T-helper 2 cell treated with Interferon-gamma antibody and Interleukin-4, amounts not matched to agents 5 μg/mL and 100 μg/mL, for 36 hours (primary cell): ENCODE data around the gene SLC43A1.

Experiments
- DNase-seq: peaks from one replicate; pipeline ENCODE4 v3.0.0; 2021; ENCODE audit warnings: low spot score
- H3K27ac Mint-ChIP-seq: one replicate; pipeline ENCODE4 v1.8.0; 2021; ENCODE audit warnings: mild to moderate bottlenecking, mixed read lengths
- H3K27me3 Mint-ChIP-seq: one replicate; pipeline ENCODE4 v1.8.0; 2021; ENCODE audit warnings: low read depth, mixed read lengths
- H3K36me3 Mint-ChIP-seq: one replicate; pipeline ENCODE4 v1.8.0; 2021; ENCODE audit warnings: low read depth, mixed read lengths
- H3K4me1 Mint-ChIP-seq: one replicate; pipeline ENCODE4 v1.8.0; 2021; ENCODE audit warnings: low read depth, mixed read lengths
- H3K4me3 Mint-ChIP-seq: one replicate; pipeline ENCODE4 v1.8.0; 2022; ENCODE audit warnings: mild to moderate bottlenecking, moderate library complexity, mixed read lengths
- H3K9me3 Mint-ChIP-seq: one replicate; pipeline ENCODE4 v1.8.0; 2021; ENCODE audit warnings: mixed read lengths

Gene SLC43A1

DNA sequence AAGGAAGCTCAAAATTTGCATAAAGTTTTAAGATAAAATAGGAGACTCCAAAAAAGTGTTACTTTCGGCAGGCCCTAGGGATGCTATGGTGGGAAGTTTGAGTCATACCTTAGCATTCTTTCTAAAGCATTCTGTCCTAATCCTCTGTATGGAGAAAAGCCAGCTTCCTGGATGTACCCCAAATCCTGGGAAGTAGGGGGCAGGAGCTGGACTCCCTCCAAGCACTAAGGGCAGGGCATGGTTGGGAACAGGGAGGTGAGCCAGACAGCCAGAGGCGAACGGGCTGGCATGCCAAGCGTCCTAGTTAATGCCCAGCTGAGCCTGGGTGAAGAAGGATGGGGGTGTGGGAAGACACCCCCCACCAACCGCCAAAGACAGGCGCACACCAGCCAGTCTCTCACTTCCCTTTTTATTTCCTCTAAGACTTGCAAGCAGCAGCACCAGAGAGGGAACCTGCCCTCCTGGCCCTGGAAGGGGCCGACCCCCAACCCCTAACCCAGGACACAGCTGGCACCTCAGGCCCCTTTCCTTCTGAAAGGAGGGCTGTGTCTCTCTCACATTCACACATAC, 31.3 kb downstream of the SLC43A1 start:
- Mint-ChIP-seq H3K4me1 (peaks cover 7% of the 10 kb centered on the region), H3K9me3 (no peaks in the 10 kb centered on the region), H3K4me3 (no peak overlapping the region), H3K36me3 (peaks cover 15% of the 10 kb centered on the region), H3K27ac (no peak overlapping the region), H3K27me3 (peaks cover 20% of the 10 kb centered on the region)
- DNase-seq: no peak

DNA sequence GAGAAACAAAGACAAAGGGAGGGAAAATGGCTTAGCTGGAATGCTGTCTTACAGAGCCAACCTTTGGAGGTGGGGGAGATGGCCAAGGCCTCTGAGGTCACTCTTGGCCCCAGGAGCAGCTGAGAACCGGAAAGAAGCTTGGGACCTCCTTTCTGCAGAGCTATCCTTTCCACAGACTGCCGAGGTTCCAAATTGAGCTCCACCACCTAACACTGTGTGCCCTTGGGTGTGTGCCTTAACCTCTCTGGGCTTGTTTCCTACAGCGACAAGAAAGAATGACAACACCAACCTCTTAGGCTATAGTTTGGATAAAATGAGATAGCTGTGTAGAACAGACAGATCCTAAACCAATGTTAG, 32.0 kb downstream of the SLC43A1 start:
- Mint-ChIP-seq H3K9me3 (no peaks in the 10 kb centered on the region), H3K27me3 (peaks cover 25% of the 10 kb centered on the region), H3K4me3 (no peak overlapping the region), H3K4me1 (peaks cover 7% of the 10 kb centered on the region), H3K36me3 (peaks cover 15% of the 10 kb centered on the region), H3K27ac (no peak overlapping the region)
- no peak for DNase-seq

DNA sequence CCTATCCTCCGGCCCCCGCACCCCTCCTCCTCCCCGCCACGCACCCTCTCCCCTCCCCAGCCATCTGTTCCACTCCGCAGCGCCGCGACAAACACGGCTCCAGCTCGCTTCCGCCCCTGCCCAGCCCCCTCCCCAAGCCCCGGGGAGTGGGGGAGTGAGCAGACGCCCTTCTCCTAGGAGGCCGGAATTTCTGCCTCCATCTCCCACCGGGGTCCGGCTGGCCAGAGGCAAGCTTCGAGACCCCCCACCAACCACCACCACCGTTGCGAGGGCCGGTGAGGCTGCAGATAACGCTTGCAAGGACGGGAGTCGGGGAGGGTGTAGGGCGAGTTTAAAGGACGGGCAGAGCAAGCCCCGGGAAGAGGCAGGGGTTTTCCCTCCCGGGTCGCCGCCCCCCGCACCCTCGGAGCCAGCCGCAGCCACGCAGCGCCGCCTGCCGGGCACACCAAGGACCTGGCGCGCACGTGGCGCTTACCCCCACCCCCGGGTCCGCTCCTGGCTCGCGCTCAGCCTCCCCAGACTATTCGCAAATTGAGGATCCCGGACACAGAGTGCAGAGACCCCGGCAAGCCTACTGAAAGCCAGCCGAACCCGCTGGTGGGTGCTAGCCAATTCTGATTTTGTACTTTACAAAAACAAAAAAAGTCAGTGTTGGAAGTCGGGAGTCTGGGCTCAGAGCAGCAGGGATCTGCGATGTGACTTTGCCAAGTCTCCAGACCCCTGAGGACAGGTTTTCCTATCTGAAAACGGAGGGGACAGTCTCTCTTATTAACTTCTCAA, 32.5 kb downstream of the SLC43A1 start:
- Mint-ChIP-seq H3K27me3 (peaks cover 30% of the 10 kb centered on the region), H3K4me1 (peaks cover 7% of the 10 kb centered on the region), H3K4me3 (peak overlapping the region; percentile 17)

DNA sequence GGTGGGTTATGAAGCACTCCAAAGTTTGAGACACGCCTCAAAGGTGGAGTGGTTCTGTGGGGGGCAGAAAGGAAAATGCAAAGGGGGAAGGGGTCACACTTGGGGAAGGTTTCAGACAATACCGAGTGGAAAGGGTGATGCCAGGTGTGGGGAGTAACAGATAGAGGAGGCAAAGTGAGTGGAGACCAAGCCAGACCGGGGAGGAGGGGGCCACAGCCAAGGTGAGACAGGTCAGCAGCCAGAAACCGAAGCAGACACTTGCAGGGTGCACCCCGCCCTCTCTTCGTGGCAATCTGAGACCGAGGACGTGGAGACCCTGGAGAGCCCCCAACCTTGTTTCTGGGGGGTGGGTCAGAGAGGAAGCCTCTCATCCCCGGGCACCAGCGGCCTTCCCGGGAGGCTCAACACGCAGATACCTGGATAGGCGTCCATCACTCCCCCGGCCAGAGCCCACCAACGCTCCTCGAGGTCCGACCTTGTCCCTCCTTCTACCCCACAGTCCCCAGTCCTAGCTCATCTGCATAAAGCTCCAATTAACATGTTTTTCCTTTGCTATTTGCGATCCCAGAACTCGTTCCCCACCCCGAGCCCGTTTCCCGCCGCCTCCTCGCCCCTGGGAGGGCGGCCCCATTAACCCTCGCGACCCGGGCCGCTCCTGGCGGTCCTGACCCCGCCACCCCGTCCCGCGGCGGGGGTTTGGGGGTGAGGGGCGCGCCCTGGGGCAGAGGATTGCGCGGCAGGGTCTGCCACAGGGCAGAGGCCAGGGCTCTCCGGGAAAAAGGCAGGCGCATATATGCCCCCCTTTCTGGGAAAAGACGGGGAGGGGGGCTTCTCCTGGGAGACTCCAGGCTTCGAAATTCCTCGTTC, 33.4 kb downstream of the SLC43A1 start:
- H3K27ac Mint-ChIP-seq: no peak overlapping the region
- peaks cover 38% of the 10 kb centered on the region for H3K27me3 Mint-ChIP-seq
- no peak overlapping the region for H3K4me3 Mint-ChIP-seq
- H3K36me3 Mint-ChIP-seq: peaks cover 11% of the 10 kb centered on the region
- no peak for DNase-seq
- H3K4me1 Mint-ChIP-seq: peaks cover 7% of the 10 kb centered on the region
- no peaks in the 10 kb centered on the region for H3K9me3 Mint-ChIP-seq

More for the DNA sequence above, 32.5 kb downstream of the SLC43A1 start:
- peak; percentile 57 for DNase-seq
- Mint-ChIP-seq H3K36me3 (peaks cover 15% of the 10 kb centered on the region), H3K27ac (no peak overlapping the region), H3K9me3 (no peaks in the 10 kb centered on the region)

DNA sequence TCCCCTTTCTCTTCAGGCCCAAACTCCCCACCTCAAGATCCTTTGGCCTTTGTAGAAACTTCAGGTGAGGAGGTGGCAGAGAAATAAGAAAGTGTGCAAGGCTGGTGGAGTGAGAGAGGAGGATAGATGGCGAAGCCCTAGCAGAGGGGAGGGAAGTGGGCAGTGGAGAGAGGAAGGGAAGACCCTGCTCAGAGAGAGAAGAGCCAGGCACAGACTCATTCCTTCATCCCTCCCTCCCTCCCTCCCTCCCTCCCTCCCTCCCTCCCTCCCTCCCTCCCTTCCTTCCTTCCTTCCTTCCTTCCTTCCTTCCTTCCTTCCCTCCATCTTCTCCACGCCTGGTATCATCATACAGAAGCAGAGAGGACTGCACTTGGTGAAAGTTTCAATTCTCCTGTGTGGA, 34.2 kb downstream of the SLC43A1 start:
- Mint-ChIP-seq H3K4me1 (peaks cover 7% of the 10 kb centered on the region), H3K27me3 (peaks cover 43% of the 10 kb centered on the region), H3K9me3 (no peaks in the 10 kb centered on the region), H3K36me3 (peaks cover 11% of the 10 kb centered on the region), H3K4me3 (no peak overlapping the region), H3K27ac (no peak overlapping the region)
- DNase-seq: no peak

DNA sequence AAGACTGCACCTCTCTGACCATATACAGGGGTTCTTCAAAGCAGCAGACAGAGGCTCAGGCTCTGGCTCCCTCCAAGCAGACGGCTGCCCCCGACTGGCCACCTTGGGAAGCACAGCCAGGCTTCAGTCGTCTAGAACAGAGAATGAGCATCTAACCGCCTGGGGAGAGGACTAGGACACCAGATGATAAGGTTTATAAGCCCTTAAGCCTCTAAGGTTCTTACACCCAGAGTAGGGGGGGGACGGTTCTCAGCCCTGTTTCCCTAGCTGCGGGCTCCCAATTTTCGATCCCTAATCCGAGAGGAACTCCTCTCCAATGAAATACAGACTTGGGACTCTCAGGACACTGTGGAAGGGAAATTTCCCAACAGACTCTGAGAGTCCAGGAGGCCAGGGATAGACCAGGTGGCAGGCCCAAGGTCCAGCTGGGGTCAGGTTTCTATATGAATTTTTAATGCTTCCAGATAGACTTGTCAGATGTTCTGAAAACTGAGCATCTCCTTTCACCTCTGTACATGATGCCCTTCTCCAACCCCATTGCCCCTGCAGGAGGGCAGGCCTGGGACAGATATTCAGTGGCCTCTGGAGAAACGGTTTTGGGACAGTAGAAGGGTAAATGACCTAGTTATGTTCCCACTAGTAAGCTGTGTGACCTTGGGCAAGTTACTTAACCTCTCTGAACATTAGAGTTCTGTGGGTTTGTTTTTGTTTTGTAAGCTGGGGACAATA, 34.9 kb downstream of the SLC43A1 start:
- no peak overlapping the region for H3K27ac Mint-ChIP-seq
- H3K4me3 Mint-ChIP-seq: no peak overlapping the region
- peak; percentile 56 for DNase-seq
- H3K4me1 Mint-ChIP-seq: peaks cover 7% of the 10 kb centered on the region
- no peaks in the 10 kb centered on the region for H3K9me3 Mint-ChIP-seq
- peaks cover 9% of the 10 kb centered on the region for H3K36me3 Mint-ChIP-seq
- H3K27me3 Mint-ChIP-seq: peaks cover 49% of the 10 kb centered on the region

DNA sequence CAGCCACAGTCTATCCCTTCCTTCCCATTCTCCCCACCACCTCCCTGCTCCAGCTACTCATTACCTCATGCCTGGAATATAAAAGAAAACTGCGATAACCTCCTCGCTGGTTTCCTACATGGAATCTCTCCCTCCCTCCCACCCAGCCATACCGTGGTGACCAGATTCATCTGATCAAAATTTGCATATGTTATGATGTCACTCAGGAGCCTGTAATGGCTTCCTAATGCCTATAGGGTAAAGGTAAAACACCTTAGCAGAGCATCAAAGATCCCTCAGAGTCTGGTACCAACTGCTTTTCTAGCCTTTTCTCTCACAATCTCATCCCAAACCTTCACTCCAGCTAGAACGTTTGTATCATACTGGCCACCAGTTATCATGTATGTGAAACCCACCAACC, 35.6 kb downstream of the SLC43A1 start:
- no peak for DNase-seq
- Mint-ChIP-seq H3K27me3 (peaks cover 51% of the 10 kb centered on the region), H3K36me3 (peaks cover 5% of the 10 kb centered on the region), H3K4me1 (peaks cover 7% of the 10 kb centered on the region), H3K9me3 (no peaks in the 10 kb centered on the region), H3K4me3 (no peak overlapping the region), H3K27ac (no peak overlapping the region)

DNA sequence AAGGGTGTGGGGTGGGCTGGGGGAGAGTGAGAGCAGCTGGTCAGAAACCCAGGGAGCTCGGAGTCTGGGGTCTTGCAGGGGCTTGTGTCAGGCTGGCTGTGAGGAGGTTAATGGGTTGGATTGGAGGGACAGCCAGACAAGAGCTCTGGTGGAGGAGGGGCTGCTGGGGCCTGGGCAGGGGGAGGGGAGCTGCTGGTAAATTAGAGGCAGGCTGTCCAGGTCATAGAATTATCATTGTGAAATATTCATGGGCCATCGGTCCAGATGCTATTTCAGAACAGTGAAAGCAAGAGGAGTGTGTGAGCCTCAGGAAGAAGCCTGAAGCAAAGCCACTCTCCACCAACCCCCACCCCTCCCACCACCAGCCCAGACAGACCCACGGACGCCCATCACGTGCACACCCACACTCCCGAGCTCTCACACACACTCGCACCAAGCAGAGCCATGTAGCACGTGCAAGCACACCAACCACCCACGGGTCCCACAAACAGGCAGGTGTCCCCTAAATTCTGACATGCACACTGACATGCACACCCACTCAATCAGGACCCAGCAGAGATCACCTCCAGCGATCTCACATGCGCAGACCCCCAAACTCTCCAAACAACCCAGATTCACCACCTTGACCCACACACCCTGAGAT, 36.4 kb downstream of the SLC43A1 start:
- H3K36me3 Mint-ChIP-seq: no peaks in the 10 kb centered on the region
- no peak for DNase-seq
- peaks cover 51% of the 10 kb centered on the region for H3K27me3 Mint-ChIP-seq
- H3K4me1 Mint-ChIP-seq: peaks cover 8% of the 10 kb centered on the region
- no peak overlapping the region for H3K27ac Mint-ChIP-seq
- H3K4me3 Mint-ChIP-seq: no peak overlapping the region
- no peaks in the 10 kb centered on the region for H3K9me3 Mint-ChIP-seq

DNA sequence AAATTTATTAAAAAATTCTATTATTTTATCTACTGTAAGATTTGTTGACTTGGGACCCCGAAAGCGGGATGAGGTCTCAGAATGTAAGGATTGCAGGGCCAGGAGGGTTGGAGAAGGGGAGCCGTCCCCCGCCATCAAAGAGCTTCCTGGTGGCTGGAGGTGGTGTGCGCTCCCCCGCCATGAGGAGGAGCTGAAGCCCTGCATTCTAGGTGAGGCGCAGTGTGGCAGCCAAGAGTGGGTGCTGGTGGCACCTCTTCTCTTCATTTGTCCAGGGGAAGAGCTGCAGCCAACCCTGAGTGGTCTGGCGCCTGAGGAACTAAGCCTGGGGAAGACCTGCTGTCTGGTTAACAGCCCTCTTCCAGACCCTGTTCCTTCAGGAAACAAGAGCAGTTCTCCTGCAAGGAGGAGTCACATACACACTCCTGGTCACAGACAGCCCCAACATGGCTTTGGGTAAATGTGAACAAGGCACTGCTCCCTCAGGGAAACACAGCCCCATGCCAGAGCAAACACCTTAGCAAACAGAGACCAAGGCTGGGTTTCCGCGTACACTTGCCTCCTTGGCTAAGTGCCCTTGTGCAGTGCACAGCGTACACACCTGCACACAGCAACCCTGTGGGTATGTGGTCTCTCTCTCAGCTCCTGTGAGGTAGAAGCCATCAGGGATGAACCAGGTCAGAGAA, 37.9 kb downstream of the SLC43A1 start:
- no peak overlapping the region for H3K4me3 Mint-ChIP-seq
- H3K36me3 Mint-ChIP-seq: no peaks in the 10 kb centered on the region
- peaks cover 54% of the 10 kb centered on the region for H3K27me3 Mint-ChIP-seq
- H3K9me3 Mint-ChIP-seq: no peaks in the 10 kb centered on the region
- DNase-seq: no peak
- peaks cover 14% of the 10 kb centered on the region for H3K4me1 Mint-ChIP-seq
- H3K27ac Mint-ChIP-seq: no peak overlapping the region

DNA sequence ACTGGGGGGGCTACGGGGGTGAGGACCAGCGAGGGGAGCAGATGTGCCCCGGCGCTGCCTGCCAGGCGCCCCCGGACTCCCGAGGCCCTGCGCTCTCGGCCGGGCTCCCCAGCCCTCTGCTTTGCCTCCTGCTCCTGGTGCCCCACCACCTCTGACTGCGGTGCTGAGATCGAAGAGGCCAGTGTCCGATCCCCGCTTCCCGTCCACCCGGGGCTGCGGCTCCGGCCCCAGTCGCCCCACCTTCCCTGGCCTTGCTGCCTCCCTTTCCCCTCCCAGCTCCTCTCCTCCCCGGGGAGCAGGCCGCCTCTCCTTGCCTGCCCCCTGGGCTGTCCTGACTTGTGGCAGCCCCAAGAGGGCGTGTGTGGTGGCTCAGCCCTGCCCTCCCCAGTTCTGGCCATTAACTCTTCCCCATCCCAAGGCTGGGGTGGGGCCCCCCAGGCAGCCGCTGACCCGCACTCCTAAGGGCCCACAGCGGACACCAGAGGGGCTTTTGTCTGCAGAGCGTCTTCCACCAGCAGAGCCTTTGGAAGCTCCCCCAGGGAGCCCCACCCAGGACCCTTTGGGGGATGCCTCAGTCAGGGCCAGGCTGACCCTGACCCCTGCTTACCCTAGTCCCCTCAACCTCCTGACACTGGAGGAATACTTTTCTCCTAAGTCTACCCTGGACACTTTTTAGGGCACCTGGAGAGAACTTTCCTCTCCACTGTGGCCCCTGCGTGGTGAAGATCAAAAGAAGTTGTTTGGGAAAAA, 38.6 kb downstream of the SLC43A1 start:
- Mint-ChIP-seq H3K36me3 (no peaks in the 10 kb centered on the region), H3K4me1 (peaks cover 14% of the 10 kb centered on the region), H3K4me3 (peak overlapping the region; percentile 44), H3K27ac (no peak overlapping the region), H3K9me3 (no peaks in the 10 kb centered on the region), H3K27me3 (peaks cover 50% of the 10 kb centered on the region)
- no peak for DNase-seq

DNA sequence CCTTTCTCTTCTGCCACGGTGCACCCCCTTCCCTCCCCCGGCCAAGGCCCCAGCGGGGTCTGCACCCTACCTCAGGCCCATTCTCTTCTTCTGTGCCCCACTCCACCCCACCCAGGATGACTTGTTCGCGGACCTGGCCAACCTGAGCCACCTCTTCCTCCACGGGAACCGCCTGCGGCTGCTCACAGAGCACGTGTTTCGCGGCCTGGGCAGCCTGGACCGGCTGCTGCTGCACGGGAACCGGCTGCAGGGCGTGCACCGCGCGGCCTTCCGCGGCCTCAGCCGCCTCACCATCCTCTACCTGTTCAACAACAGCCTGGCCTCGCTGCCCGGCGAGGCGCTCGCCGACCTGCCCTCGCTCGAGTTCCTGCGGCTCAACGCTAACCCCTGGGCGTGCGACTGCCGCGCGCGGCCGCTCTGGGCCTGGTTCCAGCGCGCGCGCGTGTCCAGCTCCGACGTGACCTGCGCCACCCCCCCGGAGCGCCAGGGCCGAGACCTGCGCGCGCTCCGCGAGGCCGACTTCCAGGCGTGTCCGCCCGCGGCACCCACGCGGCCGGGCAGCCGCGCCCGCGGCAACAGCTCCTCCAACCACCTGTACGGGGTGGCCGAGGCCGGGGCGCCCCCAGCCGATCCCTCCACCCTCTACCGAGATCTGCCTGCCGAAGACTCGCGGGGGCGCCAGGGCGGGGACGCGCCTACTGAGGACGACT, 39.3 kb downstream of the SLC43A1 start:
- no peak for DNase-seq
- H3K36me3 Mint-ChIP-seq: no peaks in the 10 kb centered on the region
- H3K9me3 Mint-ChIP-seq: no peaks in the 10 kb centered on the region
- no peak overlapping the region for H3K27ac Mint-ChIP-seq
- H3K4me3 Mint-ChIP-seq: peak overlapping the region; percentile 47
- peaks cover 10% of the 10 kb centered on the region for H3K4me1 Mint-ChIP-seq
- H3K27me3 Mint-ChIP-seq: peaks cover 44% of the 10 kb centered on the region

DNA sequence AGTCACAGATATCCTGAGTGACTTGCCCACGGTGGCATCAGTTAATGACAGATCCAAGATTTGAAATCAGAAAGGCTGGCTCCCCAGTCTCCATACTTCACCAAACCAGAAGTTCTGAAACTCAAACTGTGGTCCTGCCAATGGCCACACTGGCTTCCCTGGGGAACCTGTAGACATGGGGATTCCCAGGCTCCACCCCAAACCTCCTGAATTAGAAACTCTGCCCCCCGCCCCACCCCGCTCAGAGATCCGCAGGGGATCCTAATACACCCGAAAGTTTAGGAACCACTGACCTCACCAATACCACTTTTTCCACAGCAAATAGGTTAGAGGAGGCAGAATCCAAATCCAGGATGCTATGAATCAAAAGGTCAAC, 39.8 kb downstream of the SLC43A1 start:
- Mint-ChIP-seq H3K4me1 (peaks cover 10% of the 10 kb centered on the region), H3K4me3 (peak overlapping the region; percentile 47), H3K27ac (no peak overlapping the region), H3K9me3 (no peaks in the 10 kb centered on the region), H3K36me3 (no peaks in the 10 kb centered on the region), H3K27me3 (peaks cover 39% of the 10 kb centered on the region)
- no peak for DNase-seq
